ENCODE data around the gene MTCL3.

MTCL3 gene

DNA sequence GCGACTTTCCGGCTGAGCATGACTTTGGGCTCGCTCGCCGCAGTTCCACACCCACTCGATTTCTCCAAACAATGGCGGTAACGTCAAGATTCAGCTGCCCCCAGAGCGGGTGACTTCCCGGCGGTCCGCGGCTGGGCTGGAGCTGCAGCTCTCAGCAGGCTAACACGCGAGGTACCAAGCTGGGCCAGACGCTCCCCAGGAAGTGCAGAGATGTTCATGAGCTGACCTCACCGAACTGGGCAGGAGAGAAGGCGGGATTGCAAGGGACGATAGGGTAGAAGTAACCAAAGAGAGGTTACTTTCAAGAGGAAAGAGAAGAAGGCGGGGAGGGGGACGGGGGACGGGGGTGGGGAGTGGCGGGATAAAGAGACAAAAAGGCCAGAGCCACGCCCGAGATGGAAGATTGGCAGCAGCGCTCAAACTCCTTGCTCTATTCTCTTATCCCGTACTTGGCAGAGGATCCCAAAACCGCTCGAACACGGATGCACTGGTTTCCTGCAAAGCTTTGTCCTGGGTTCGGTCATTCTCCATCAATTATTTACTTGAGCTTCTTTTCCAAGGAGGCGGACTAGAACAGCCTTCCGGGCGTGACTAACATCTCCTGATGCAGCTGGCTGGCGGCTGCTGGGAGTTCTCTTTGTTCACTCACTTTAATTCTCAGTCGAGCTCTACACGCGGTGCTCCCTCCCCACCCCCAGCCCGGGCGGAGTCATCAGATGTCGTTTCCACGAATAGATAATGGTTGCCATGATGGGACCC is at the start of gene MTCL3:
Gene MTCL3 (minus strand): TSS at position 626 of the 759 bp plus-strand sequence.
- DNase-seq (ENCODE audit: low read depth in 3 of 3): peak; percentile 32 to 44 (median 41)

GRCh38 chr6:127567476-127567875 is 48.3 kb upstream of the MTCL3 start:
- no peak for DNase-seq (ENCODE audit: low read depth in 3 of 3)

DNA sequence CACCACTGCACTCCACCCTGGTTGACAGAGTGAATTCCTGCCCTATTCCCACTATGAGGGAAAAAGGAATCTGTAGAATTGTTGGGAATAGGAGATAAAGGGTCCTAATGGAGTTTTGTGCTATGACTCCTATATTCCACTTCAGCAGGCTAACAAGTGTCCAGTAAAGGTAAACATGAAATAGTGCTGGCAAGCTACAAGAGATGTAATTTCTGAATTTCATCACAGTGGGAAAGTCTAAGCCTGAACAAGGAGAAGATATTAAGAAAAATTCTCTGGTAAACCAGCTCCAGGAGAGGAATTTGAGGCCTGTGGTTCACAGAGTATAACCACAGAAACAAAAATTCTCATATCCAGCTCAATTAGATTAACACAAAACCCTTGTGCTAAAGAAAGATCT is 47.5 kb upstream of the MTCL3 start:
- no peak for DNase-seq (ENCODE audit: low read depth in 3 of 3)

DNA sequence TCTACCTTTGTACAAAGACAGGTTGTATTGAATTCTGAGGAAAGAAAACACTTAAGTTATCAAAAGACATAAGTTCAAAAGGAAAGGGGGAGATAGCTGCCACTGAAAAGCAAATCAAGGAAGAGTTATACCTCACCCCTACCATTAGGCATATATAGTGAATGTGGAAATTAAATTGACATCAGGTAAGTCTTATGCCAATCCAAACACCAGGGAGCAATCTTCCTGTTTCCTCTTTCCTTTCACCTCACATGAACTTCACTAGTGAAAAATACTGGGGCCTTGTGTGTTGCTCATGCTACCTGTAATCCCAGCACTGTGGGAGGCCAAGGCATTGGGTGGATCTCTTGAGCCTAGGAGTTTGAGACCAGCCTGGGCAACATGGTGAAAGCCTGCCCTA is 47.0 kb upstream of the MTCL3 start:
- no peak for DNase-seq (ENCODE audit: low read depth in 3 of 3)

DNA sequence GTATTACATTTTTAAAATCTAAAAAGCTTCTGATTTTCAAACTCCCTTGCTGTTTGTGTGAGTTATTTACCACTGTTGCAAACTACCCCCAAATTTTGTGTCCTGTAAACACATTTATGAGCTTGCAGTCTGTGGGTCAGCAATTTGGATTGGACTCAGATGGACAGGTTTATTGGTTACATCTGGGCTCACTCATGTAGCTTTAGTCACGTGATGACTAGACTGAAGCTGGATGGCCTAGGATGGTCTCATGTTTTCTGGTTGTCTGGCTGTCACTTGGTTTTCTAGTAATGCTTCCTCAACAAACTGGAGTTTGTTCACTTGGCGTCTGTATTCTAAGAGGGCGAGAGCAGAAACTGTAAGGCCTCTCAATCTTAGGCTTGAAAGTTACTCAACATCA is 45.6 kb upstream of the MTCL3 start:
- no peak for DNase-seq (ENCODE audit: low read depth in 3 of 3)

DNA sequence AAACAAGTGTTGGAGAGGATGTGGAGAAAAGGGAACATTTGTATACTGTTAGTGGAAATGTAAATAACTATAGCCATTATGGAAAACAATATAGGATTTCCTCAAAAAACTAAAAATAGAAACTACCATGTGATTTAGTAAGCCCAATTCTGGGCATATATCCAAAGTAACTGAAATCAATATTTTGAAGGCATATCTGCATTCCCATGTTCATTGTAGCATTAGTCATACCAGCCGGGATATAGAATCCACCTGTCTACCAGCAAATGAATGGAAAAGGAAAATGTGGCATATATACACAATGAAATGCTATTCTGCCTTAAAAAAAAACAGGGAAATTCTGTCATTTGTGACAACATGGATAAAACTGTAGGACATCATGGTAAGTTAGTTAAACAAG is 42.5 kb upstream of the MTCL3 start:
- DNase-seq (ENCODE audit: low read depth in 3 of 3): no peak

DNA sequence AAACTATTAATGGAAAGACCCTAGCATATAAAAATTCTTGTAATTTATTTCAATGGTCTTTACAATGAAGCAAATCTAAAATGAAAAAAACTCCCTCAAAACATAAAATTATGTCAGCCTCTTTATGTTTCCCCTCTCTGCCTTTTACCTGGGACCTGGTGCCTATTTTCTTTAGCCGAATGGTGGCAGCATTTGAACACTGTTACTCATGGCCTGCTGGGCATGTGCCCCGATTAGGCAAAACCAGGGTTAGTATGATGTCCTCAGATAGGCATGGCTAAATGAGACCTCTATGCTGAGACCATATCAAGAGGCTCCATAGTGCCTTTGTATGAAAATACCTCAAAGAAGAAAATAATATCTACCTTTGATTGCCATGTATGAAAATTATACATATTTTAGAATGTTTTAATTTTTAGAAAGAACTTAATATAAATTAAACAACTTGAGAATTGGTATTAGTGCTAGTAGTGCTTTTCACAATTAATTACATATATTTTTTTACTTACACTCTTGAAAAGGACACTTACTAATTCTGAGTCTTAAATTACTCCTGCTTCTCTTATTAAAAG is 35.4 kb upstream of the MTCL3 start:
- DNase-seq (ENCODE audit: low read depth in 3 of 3): no peak

- DNase-seq (ENCODE audit: low read depth in 3 of 3): no peak
Measured at GRCh38 chr6:127550403-127550802, 31.3 kb upstream of the MTCL3 start.

GRCh38 chr6:127547904-127548649 is 28.9 kb upstream of the MTCL3 start:
- no peak for DNase-seq (ENCODE audit: low read depth in 3 of 3)

GRCh38 chr6:127547215-127547614 is 28.1 kb upstream of the MTCL3 start:
- DNase-seq (ENCODE audit: low read depth in 3 of 3): no peak

DNA sequence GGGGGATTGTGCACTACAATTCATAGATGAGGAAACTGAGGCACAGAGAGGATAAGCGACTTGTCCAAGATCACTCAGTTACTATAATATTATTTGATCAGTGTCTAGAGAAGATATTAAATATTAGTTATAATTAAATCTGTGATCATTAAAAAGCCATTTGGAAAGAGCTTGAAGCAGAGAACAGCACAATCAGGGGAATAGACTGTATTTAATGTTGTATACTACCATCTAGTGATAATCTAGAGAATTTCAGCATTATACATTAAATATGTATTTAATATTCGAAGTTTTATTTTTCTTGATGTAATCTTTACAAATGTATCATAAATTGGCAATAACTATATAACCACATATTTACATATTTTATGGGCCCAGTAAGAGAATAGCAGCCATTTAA is 20.1 kb upstream of the MTCL3 start:
- no peak for DNase-seq (ENCODE audit: low read depth in 3 of 3)

DNA sequence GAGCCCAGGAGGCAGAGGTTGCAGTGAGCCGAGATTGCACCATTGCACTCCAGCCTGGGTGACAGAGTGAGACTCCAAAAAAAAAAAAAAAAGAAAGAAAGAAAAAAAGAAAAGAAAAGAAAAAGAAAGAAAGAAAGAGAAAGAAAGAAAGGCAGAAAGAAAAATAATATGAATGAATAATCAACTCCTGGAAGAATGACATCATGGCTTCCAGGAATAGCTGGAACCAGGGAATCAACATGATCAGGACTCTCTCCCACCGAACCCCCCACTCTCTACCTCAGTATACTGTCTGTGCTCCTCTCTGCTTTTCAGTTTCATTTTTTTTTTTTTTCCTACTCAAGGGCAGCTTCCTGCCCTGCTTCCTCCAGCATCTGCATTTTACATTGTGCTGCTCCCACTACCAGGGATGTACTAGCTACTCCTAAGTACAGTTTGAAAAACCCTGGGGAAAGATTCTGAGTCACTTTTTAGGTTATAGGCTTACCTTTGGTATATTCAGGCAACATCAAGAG is 19.7 kb upstream of the MTCL3 start:
- no peak for DNase-seq (ENCODE audit: low read depth in 3 of 3)

DNA sequence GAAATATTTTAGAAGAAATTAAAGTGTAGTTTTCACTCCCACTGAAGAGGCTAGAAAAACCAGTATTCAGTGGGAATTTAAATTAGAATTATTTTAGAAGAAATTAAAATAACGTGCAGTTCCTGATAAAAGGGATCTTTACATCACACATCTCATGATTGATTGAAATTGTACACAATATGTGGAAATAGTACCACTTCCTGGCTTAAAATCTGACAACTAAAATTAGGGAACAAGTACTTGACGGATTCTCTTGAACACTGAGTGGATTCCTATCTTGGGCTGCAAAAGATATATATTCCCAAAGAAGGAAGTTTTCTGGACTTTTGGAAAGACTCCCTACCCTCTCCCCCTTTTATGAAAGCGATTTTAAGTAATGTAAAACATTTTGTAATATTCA is 14.6 kb upstream of the MTCL3 start:
- DNase-seq (ENCODE audit: low read depth in 3 of 3): no peak

- no peak for DNase-seq (ENCODE audit: low read depth in 3 of 3)
Measured at GRCh38 chr6:127533011-127533410, 13.9 kb upstream of the MTCL3 start.

GRCh38 chr6:127522714-127523113 is 3.6 kb upstream of the MTCL3 start:
- no peak for DNase-seq (ENCODE audit: low read depth in 3 of 3)

DNA sequence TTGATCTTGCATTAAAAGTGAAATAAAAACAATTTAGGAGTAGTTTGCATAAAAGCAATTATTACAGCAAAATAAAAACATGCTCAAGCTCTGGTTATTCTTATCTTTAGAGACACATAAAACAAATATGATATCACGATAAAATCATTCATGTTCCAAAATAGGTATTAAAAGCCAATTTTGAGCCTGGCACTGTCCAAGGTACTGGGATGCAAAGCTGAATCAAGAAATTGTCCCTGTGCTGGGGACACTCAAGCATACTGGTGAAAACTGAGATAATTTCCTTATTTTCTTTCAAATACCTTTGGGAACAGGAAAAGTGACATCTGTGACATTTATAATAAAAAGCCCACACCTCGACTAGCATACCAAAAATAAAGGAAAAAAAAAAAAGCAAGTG is 931 bp upstream of the MTCL3 start:
- DNase-seq (ENCODE audit: low read depth in 3 of 3): no peak

DNA sequence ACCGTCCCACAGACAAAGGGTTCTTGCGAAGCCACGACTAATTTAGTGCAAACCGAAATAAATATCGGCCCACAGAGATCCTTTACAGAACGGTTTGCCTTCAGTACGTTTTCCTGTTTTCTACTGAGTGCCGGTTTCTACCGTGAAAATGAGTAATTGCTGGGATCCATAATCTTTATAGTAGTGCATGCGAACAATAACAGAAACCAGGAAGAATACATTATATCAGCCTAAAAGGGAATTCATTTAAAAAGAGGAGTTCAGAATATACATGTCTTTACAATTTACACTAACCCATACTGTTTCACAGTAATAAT is 292 bp upstream of the MTCL3 start:
- no peak for DNase-seq (ENCODE audit: low read depth in 3 of 3)

- no peak for DNase-seq (ENCODE audit: low read depth in 3 of 3)
Measured at GRCh38 chr6:127518191-127518709, 885 bp downstream of the MTCL3 start.

GRCh38 chr6:127517693-127518092 is 1.4 kb downstream of the MTCL3 start:
- no peak for DNase-seq (ENCODE audit: low read depth in 3 of 3)

- DNase-seq (ENCODE audit: low read depth in 3 of 3): peak; percentile 14 to 52 (median 33)
Measured at GRCh38 chr6:127516662-127517273, 2.4 kb downstream of the MTCL3 start.

DNA sequence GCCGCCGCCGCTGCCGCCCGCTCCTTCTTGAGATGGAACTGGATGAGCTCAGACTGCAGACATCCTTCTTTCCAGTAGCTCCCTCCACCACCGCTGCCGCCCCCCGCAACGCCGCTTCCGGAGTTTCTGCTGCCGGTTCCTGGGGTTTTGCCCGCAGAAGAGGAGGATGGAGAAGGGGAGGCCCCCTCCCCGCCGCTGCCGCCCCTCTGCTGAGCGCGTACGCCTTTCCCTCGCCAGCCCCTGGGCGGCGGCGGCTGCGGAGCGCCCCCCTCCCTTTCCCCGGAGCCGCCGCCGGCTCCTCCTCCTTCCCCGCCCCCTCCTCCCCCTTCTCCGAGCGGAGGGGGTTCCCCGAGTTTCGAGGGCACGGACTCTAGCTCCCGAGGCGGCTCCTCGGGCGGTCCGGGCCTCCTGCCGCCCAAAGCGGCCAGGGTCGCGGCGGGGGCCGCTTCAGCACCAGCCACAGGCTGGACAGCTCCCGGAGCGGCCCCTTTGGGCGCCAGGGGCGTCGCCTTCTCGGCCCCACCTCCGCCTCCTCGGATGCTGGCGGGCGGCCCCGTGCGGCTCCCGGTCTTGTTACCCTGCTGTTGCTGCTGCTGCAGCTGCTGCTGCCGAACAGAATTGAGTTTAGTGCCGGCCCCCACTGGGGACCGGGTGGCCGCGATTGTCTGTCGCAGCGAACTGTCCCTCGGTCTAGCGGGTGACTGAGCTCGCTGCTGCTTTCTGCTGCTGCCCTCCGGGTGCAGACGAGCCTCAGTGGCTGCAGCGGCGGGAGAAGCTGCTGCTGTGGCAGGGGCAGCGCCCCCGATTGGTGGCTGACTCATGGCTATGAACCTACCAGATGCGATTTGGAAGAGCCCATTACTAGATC is 3.1 kb downstream of the MTCL3 start:
- peak; percentile 31 to 54 (median 47) for DNase-seq (ENCODE audit: low read depth in 3 of 3)
